ENCODE data around the gene MDFIC. TPM values are rescaled to one million over a fixed set of nuclear protein-coding genes. Genes with fewer than 3 reads are reported as not detected.

Gene MDFIC
- total and polyA plus RNA-seq, 2 of the 4 experiments (the other 2 are of a cell fraction): 16.9 to 35.0 TPM

DNA sequence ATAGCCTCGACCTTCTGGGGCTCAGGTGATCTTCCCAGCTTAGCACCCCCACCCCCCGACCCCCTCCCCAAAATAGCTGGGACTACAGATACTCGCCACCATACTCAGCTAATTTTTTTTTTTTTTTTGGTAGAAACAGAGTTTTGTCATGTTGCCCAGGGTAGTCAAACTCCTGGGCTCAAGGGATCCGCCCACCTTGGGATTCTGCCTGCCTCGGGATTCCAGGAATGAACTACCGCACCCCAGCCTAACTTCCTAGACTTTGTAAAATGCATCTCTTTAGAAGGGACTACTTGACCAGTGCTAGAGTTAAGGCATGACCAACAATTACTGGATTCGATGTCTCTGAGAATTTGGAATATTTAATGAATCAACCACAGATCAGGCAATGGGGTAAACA lies 85.9 kb downstream of the MDFIC start:
- no peak for TF ChIP-seq RAD21 (IDR thresholded peaks at IDR 0.05; ENCODE audit: low read length)
- no peak for TF ChIP-seq NFE2L2 (IDR thresholded peaks at IDR 0.05; ENCODE audit: low read depth, low read length)
- no peak for TF ChIP-seq CEBPB (IDR thresholded peaks at IDR 0.05; ENCODE audit: low read depth, low read length)
- no peak for TF ChIP-seq FOS (IDR thresholded peaks at IDR 0.05; ENCODE audit: low read depth, low read length)
- Histone ChIP-seq H3K23ac (ENCODE audit: low read depth, low read length) (no peak overlapping the region), H3K79me1 (ENCODE audit: low read depth in 1 of 2, low read length in 2 of 2) (peaks cover 17 to 30% of the 10 kb centered on the region in 2 experiments), H4K5ac (ENCODE audit: low read depth, low read length) (no peak overlapping the region), H3K4me2 (ENCODE audit: low read depth, low read length) (no peak overlapping the region), H2BK20ac (ENCODE audit: low read depth, low read length) (no peak overlapping the region), H3K27me3 (ENCODE audit: control insufficient read depth, insufficient read depth, low read length) (no peaks in the 10 kb centered on the region), H2BK120ac (ENCODE audit: low read depth, low read length) (no peak overlapping the region), H2AK5ac (ENCODE audit: low read depth, low read length) (no peak overlapping the region), H3K4me3 (ENCODE audit: insufficient read depth, low read depth, low read length) (no peak overlapping the region), H2BK15ac (ENCODE audit: low read depth, low read length) (no peak overlapping the region), H3K9ac (ENCODE audit: low read depth, low read length) (no peak overlapping the region), H3K9me3 (ENCODE audit: control insufficient read depth, insufficient read depth, low read length) (no peaks in the 10 kb centered on the region), H2AFZ (replicated peaks; ENCODE audit: low read length, poor library complexity) (no peak overlapping the region), H3K36me3 (ENCODE audit: control insufficient read depth, insufficient read depth, low read length) (no peaks in the 10 kb centered on the region), H3K9me1 (ENCODE audit: insufficient read depth, low read length) (0 out of 2 replicates have a peak, but pooled peaks cover 10% of the 10 kb centered on the region), H3K4ac (ENCODE audit: low read depth, low read length) (no peak overlapping the region), H3K14ac (replicated peaks; ENCODE audit: low read depth, low read length) (no peak overlapping the region), H3K27ac (ENCODE audit: insufficient read depth, low read length) (no peak overlapping the region), H4K91ac (ENCODE audit: insufficient read depth, low read depth, low read length) (no peak overlapping the region), H2BK5ac (ENCODE audit: low read depth, low read length, poor library complexity, severe bottlenecking) (no peak overlapping the region), H4K20me1 (ENCODE audit: insufficient read depth, low read length) (no peaks in the 10 kb centered on the region), H4K8ac (ENCODE audit: low read depth in 2 of 2, low read length in 2 of 2) (no peak overlapping the region), H3K56ac (ENCODE audit: extremely low read depth, insufficient read depth, low read length) (no peak overlapping the region), H2AK9ac (replicated peaks; ENCODE audit: low read depth, low read length, poor library complexity) (no peak overlapping the region), H3K4me1 (ENCODE audit: control insufficient read depth, insufficient read depth, low read length) (peaks cover 8% of the 10 kb centered on the region), H3K18ac (ENCODE audit: low read depth, low read length) (no peak overlapping the region)
- no CpG with 5 or more reads among the region's 7 CpGs for WGBS, 2 experiments (ENCODE audit: extremely low coverage in 2 of 2, insufficient read length in 1 of 2)
- DNase-seq (no peak), ATAC-seq (ENCODE audit: low read depth) (no peak)
- no TSS peak for BruUV-seq (replicated peaks)
- in situ Hi-C loops (cut with MboI; ENCODE audit: low sequenced_read_pairs): no loop called here
- intact Hi-C loops (cut with micrococcal nuclease): no loop called here
- CTCF ChIA-PET: interaction anchor here (0.6 to 1.1 kb wide), 3 partner anchors 10 to 773 kb away, joined by 3 read pairs; no protein-coding TSS in a partner anchor
- POLR2A ChIA-PET (ENCODE audit: unreplicated experiment): interaction anchor here (0.5 to 0.6 kb wide), 2 partner anchors 10 to 1726 kb away, joined by 4 read pairs; no protein-coding TSS in a partner anchor
- dilution Hi-C loops (cut with HindIII; ENCODE audit: low sequenced_read_pairs, unreplicated experiment): no loop called here

Measured in IMR-90 (cell line).